ENCODE measurements around the gene ADAM29.
"Not testable (repeated sequence)": the region's sequence is repeated elsewhere in the genome, so short reads cannot be mapped to it uniquely, and the experiment has no call there.

Gene ADAM29

GRCh38 chr4:174972911-174973310, 54.8 kb downstream of the ADAM29 start:
- no peak for DNase-seq

- no peak for DNase-seq
These were observed 55.2 kb downstream of the ADAM29 start for GRCh38 chr4:174973336-174973735.

GRCh38 chr4:174983128-174983750, 65.1 kb downstream of the ADAM29 start:
- DNase-seq = no peak

GRCh38 chr4:174983870-174984269, 65.7 kb downstream of the ADAM29 start:
- not testable (repeated sequence) for DNase-seq

GRCh38 chr4:174989791-174990190, 71.6 kb downstream of the ADAM29 start:
- no peak for DNase-seq

- DNase-seq = no peak
These were observed 75.8 kb downstream of the ADAM29 start for GRCh38 chr4:174993916-174994315.

GRCh38 chr4:174996079-174996478, 77.9 kb downstream of the ADAM29 start:
- DNase-seq = no peak

- DNase-seq = no peak
These were observed 81.2 kb downstream of the ADAM29 start for GRCh38 chr4:174999407-174999806.

- DNase-seq = no peak
These were observed 99.6 kb downstream of the ADAM29 start for GRCh38 chr4:175017751-175018150.

GRCh38 chr4:175019447-175019846, 101.3 kb downstream of the ADAM29 start:
- not testable (repeated sequence) for DNase-seq
